Nasal cavity respiratory epithelium epithelial cell of viscerocranial mucosa (primary cell): ENCODE measurements around the gene HSF2BP. TPM values are rescaled to one million over a fixed set of nuclear protein-coding genes. Genes with fewer than 3 reads are reported as not detected.

Experiments used
- total RNA-seq: library from RNA; depleted of rRNA; stranded (reverse); fragments of >200 nt; gene quantifications from 2 replicates; pipeline ENCODE4 v1.2.3, GENCODE V29; 2014

HSF2BP gene
- 6.2 and 8.5 TPM in 2 replicates for total RNA-seq

GRCh38 chr21:43659136-43660000 lies at the start of gene HSF2BP, which contains the start of gene RRP1B:
Gene HSF2BP, minus strand, starts transcription at chr21:43659488. Its CDS starts 1,392 bp downstream, at chr21:43658096.
Gene RRP1B, plus strand, starts transcription at chr21:43659560. Its CDS starts 105 bp downstream, at chr21:43659665.

Other genes starting within 250 kb of the HSF2BP start
- 11.6 and 20.3 TPM in 2 replicates for gene SIK1, start 232.4 kb downstream of the HSF2BP start, total RNA-seq
- gene RRP1B, start 72 bp upstream of the HSF2BP start, total RNA-seq: 37.9 and 44.4 TPM in 2 replicates
- 193 and 430 TPM in 2 replicates for gene PDXK, start 59.6 kb upstream of the HSF2BP start, total RNA-seq
- 52.3 and 85.7 TPM in 2 replicates for gene CSTB, start 116.8 kb upstream of the HSF2BP start, total RNA-seq
- gene RRP1, start 130.1 kb upstream of the HSF2BP start, total RNA-seq: 28.7 and 41.9 TPM in 2 replicates
- gene AGPAT3, start 205.7 kb upstream of the HSF2BP start, total RNA-seq: 43.4 and 113 TPM in 2 replicates